Left renal pelvis (tissue), 4 donors: Measurements from ENCODE around the gene ZNF484. TPM values are rescaled to one million over a fixed set of nuclear protein-coding genes. Genes with fewer than 3 reads are reported as not detected.
A peak's percentile ranks its signal among the peaks of the same experiment; 100 is the strongest.
"Not testable (repeated sequence)": the region's sequence is repeated elsewhere in the genome, so short reads cannot be mapped to it uniquely, and the experiment has no call there.

Experiments used
- DNase-seq, 4 donors: peaks; one replicate each; pipeline ENCODE4 v3.0.0-alpha.2; 2013; ENCODE audit warnings: low read depth in 4 of 4, low spot score in 3 of 4
- polyA plus RNA-seq, 4 donors: library from polyadenylated mRNA; unstranded; fragments of 120-200 nt; gene quantifications; one replicate each; pipeline ENCODE4 v1.2.1, GENCODE V29; 2013; ENCODE audit not compliant: insufficient read length in 4 of 4

The ZNF484 gene
- polyA plus RNA-seq, 4 donors = 8.3 to 11.3 (median 9.8) TPM

- no peak for DNase-seq
Measured at GRCh38 chr9:92864152-92864551, 13.7 kb downstream of the ZNF484 start.

GRCh38 chr9:92860867-92861266 lies 17.0 kb downstream of the ZNF484 start:
- DNase-seq = no peak

GRCh38 chr9:92857236-92857635 lies 20.6 kb downstream of the ZNF484 start:
- no peak for DNase-seq

GRCh38 chr9:92853716-92854115 lies 24.1 kb downstream of the ZNF484 start:
- no peak for DNase-seq

- no peak for DNase-seq
Measured at GRCh38 chr9:92850898-92851297, 26.9 kb downstream of the ZNF484 start.

- not testable (repeated sequence) for DNase-seq
Measured at GRCh38 chr9:92848740-92849139, 29.1 kb downstream of the ZNF484 start.

GRCh38 chr9:92846662-92847145 lies 31.1 kb downstream of the ZNF484 start:
- DNase-seq = no peak

GRCh38 chr9:92838411-92838810 lies 39.4 kb downstream of the ZNF484 start:
- DNase-seq = not testable (repeated sequence)

GRCh38 chr9:92837191-92837590 lies 40.6 kb downstream of the ZNF484 start:
- DNase-seq = no peak

GRCh38 chr9:92829420-92829819 lies 48.4 kb downstream of the ZNF484 start:
- DNase-seq = no peak

GRCh38 chr9:92825065-92825464 lies 52.8 kb downstream of the ZNF484 start:
- not testable (repeated sequence) for DNase-seq

GRCh38 chr9:92820964-92821363 lies 56.9 kb downstream of the ZNF484 start:
- no peak for DNase-seq

- DNase-seq = not testable (repeated sequence)
Measured at GRCh38 chr9:92819898-92820297, 57.9 kb downstream of the ZNF484 start.

- not testable (repeated sequence) for DNase-seq
Measured at GRCh38 chr9:92809629-92810326, 68.1 kb downstream of the ZNF484 start.

GRCh38 chr9:92808726-92809451 lies 68.9 kb downstream of the ZNF484 start:
- DNase-seq = peak; percentile 33 to 69 (median 40)

GRCh38 chr9:92807757-92808725 lies 69.8 kb downstream of the ZNF484 start:
- DNase-seq = no peak

- no peak for DNase-seq
Measured at GRCh38 chr9:92807031-92807756, 70.6 kb downstream of the ZNF484 start.

- DNase-seq = no peak
Measured at GRCh38 chr9:92804727-92805126, 73.1 kb downstream of the ZNF484 start.

- no peak for DNase-seq
Measured at GRCh38 chr9:92798358-92798757, 79.5 kb downstream of the ZNF484 start.

GRCh38 chr9:92796337-92796804 lies 81.5 kb downstream of the ZNF484 start:
- DNase-seq = not testable (repeated sequence)
